Caco-2 (cell line): ENCODE measurements around the gene ARPC4. TPM values are rescaled to one million over a fixed set of nuclear protein-coding genes. Genes with fewer than 3 reads are reported as not detected.

ENCODE experiments used
- BruUV-seq: library from RNA; stranded (reverse); fragments of 400-500 nt; replicated peaks from 2 replicates; lab custom pipeline; 2021; lab: Mats Ljungman, UMichigan
- CTCF ChIA-PET: fragments of 300-600 bp; sonication (Branson Sonifier 250); formaldehyde crosslinking; loops from one replicate; lab custom pipeline; 2022; ENCODE audit warnings: antibody characterized with exemption; lab: Charles Lee
- POLR2A ChIA-PET: fragments of 300-600 bp; sonication (Branson Sonifier 250); formaldehyde crosslinking; loops from one replicate; lab custom pipeline; 2022; ENCODE audit warnings: antibody characterized with exemption; lab: Charles Lee
- DNase-seq, 2 experiments: peaks; one replicate each; pipeline versions ENCODE4 v3.0.0 to v3.0.0-alpha.2; 2020 to 2022
- H3K27me3 ChIP-seq: replicated peaks from 2 replicates; pipeline ENCODE4 v1.6.0; 2011; ENCODE audit warnings: low read length; ENCODE audit not compliant: control insufficient read depth, insufficient read depth
- H3K36me3 ChIP-seq: 2 replicates; pipeline ENCODE4 v1.5.1; 2011; ENCODE audit warnings: low read length; ENCODE audit not compliant: control insufficient read depth, insufficient read depth
- H3K4me1 ChIP-seq: fragments of 250-450 bp; sonication (Bioruptor Pico); 2 replicates; pipeline ENCODE4 v1.5.1; 2020; ENCODE audit warnings: mild to moderate bottlenecking
- H3K4me3 ChIP-seq: 2 replicates; pipeline ENCODE4 v1.5.1; 2011; ENCODE audit warnings: low read depth, mild to moderate bottlenecking, control low read depth, low read length
- H3K9me3 ChIP-seq: fragments of 250-450 bp; sonication (Bioruptor Pico); 2 replicates; pipeline ENCODE4 v1.5.1; 2020; ENCODE audit warnings: mild to moderate bottlenecking, moderate library complexity
- H3K27ac Mint-ChIP-seq: one replicate; pipeline ENCODE4 v1.8.0; 2022; ENCODE audit warnings: mixed read lengths; ENCODE audit not compliant: unreplicated experiment
- H3K27me3 Mint-ChIP-seq: one replicate; pipeline ENCODE4 v1.8.0; 2022; ENCODE audit warnings: mixed read lengths; ENCODE audit not compliant: insufficient read depth, unreplicated experiment
- H3K36me3 Mint-ChIP-seq: one replicate; pipeline ENCODE4 v1.8.0; 2022; ENCODE audit warnings: mild to moderate bottlenecking, mixed read lengths; ENCODE audit not compliant: insufficient read depth, unreplicated experiment
- H3K4me1 Mint-ChIP-seq: one replicate; pipeline ENCODE4 v1.8.0; 2022; ENCODE audit warnings: low read depth, mixed read lengths; ENCODE audit not compliant: unreplicated experiment
- H3K4me3 Mint-ChIP-seq: one replicate; pipeline ENCODE4 v1.8.0; 2022; ENCODE audit warnings: mild to moderate bottlenecking, moderate library complexity, mixed read lengths; ENCODE audit not compliant: unreplicated experiment
- H3K9me3 Mint-ChIP-seq: one replicate; pipeline ENCODE4 v1.8.0; 2022; ENCODE audit warnings: mixed read lengths; ENCODE audit not compliant: unreplicated experiment
- intact Hi-C: fragments of 100-400 bp; cut with micrococcal nuclease; formaldehyde crosslinking; loops from one replicate; pipeline ENCODE4 v1.10.0; 2022; ENCODE audit not compliant: unreplicated experiment
- total RNA-seq: library from RNA; stranded (reverse); gene quantifications from 2 replicates; pipeline ENCODE4 v1.2.3, GENCODE V29; 2022
- TF ChIP-seq, protein P1 (sequence below), 2 experiments: fragments of 200-600 bp in 1 of 2; IDR thresholded peaks; 1 replicate in 1 of 2; 2 replicates in 1 of 2; pipeline versions ENCODE4 v1.5.1 to v1.8.0; 2011 to 2022; ENCODE audit warnings: antibody characterized with exemption in 1 of 2, control low read depth in 1 of 2, inconsistent platforms in 1 of 2, low read depth in 1 of 2, low read length in 1 of 2, mild to moderate bottlenecking in 1 of 2, moderate library complexity in 1 of 2; ENCODE audit not compliant: insufficient read depth in 1 of 2, severe bottlenecking in 1 of 2, unreplicated experiment in 1 of 2

The ARPC4 gene
- total RNA-seq, 1 experiment from 2014 or later: 158 TPM

DNA sequence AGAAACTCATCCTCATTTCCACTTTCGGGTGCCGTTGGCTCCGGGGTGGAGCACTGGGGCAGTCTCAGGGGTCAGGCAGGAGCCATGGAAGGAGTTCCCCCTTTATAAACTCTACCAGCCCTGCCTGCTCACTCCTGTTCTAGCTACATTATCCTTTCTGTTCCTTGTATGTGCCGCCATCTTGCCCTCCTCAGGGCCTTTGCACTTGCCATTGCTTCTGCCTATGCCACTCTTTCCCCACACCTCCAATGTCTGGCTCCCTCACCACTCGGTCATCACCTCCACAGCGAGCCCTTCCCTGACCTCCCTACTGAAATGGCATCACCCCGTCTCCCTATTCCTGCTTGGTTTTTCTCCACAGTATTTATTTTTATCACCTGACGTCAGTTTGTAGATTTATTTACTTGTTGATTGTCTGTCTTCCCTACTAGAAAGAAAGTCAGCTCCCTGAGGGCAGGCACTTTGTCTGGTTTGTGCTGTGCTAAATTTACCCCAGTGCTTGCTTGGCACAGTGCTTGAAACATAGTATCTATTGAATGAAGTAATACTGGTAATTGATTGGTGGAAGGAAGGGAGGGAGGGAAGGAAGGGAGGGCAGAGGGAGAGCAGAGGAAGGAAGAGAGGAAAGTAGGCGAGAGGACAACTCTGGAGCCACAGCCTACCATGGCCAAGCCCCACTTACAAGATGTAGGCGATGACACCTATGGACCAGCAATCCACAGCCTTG, 31.9 kb upstream of the ARPC4 start:
- no peaks in the 10 kb centered on the region for H3K9me3 Mint-ChIP-seq
- no peaks in the 10 kb centered on the region for H3K4me1 ChIP-seq
- H3K27ac Mint-ChIP-seq: no peak overlapping the region
- no peaks in the 10 kb centered on the region for H3K4me1 Mint-ChIP-seq
- H3K36me3 Mint-ChIP-seq: peaks cover 29% of the 10 kb centered on the region
- no peaks in the 10 kb centered on the region for H3K27me3 Mint-ChIP-seq
- TF ChIP-seq, protein P1, sequence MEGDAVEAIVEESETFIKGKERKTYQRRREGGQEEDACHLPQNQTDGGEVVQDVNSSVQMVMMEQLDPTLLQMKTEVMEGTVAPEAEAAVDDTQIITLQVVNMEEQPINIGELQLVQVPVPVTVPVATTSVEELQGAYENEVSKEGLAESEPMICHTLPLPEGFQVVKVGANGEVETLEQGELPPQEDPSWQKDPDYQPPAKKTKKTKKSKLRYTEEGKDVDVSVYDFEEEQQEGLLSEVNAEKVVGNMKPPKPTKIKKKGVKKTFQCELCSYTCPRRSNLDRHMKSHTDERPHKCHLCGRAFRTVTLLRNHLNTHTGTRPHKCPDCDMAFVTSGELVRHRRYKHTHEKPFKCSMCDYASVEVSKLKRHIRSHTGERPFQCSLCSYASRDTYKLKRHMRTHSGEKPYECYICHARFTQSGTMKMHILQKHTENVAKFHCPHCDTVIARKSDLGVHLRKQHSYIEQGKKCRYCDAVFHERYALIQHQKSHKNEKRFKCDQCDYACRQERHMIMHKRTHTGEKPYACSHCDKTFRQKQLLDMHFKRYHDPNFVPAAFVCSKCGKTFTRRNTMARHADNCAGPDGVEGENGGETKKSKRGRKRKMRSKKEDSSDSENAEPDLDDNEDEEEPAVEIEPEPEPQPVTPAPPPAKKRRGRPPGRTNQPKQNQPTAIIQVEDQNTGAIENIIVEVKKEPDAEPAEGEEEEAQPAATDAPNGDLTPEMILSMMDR (IDR thresholded peaks at IDR 0.05; ENCODE audit: insufficient read depth in 1 of 2, low read depth in 1 of 2, low read length in 1 of 2, severe bottlenecking in 1 of 2, unreplicated experiment in 1 of 2): no peak
- H3K27me3 ChIP-seq: no peaks in the 10 kb centered on the region
- no TSS peak for BruUV-seq
- intact Hi-C loops: no loop called here
- H3K9me3 ChIP-seq: no peaks in the 10 kb centered on the region
- no peak for DNase-seq
- CTCF ChIA-PET: no interaction called here
- H3K36me3 ChIP-seq: no peaks in the 10 kb centered on the region; the same call in 1 of the 2 replicates
- H3K4me3 Mint-ChIP-seq: no peak overlapping the region
- POLR2A ChIA-PET: no interaction called here
- H3K4me3 ChIP-seq: no peak overlapping the region

DNA sequence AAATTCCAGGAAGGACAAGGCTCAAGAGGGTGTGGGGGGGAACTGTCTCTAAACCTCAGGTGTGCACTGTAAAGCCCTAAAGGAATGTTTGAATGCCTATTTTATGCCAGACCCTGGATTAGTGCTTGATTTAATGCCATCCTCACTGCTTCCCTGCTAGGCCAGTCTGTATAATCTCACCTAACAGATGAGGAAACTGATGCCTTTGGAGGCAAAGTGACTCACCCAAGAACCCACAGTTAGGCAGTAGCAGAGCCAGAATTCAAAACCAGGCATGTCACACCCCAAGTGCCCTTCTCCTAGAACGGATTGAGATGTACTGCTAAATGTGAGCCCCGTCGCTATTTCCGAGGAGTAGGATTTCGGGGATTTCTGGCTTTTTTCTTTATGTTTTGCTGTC, 31.0 kb upstream of the ARPC4 start:
- Mint-ChIP-seq H3K27me3 (no peaks in the 10 kb centered on the region), H3K27ac (no peak overlapping the region), H3K4me1 (no peaks in the 10 kb centered on the region), H3K36me3 (peaks cover 24% of the 10 kb centered on the region), H3K9me3 (no peaks in the 10 kb centered on the region), H3K4me3 (no peak overlapping the region)
- ChIA-PET POLR2A (no interaction called here), CTCF (no interaction called here)
- DNase-seq: no peak
- Histone ChIP-seq H3K27me3 (no peaks in the 10 kb centered on the region), H3K4me3 (no peak overlapping the region), H3K9me3 (no peaks in the 10 kb centered on the region), H3K4me1 (no peaks in the 10 kb centered on the region), H3K36me3 (no peaks in the 10 kb centered on the region; the same call in 1 of the 2 replicates)
- TF ChIP-seq, protein P1 (IDR thresholded peaks at IDR 0.05; ENCODE audit: insufficient read depth in 1 of 2, low read depth in 1 of 2, low read length in 1 of 2, severe bottlenecking in 1 of 2, unreplicated experiment in 1 of 2): no peak
- intact Hi-C loops: no loop called here
- BruUV-seq: no TSS peak

DNA sequence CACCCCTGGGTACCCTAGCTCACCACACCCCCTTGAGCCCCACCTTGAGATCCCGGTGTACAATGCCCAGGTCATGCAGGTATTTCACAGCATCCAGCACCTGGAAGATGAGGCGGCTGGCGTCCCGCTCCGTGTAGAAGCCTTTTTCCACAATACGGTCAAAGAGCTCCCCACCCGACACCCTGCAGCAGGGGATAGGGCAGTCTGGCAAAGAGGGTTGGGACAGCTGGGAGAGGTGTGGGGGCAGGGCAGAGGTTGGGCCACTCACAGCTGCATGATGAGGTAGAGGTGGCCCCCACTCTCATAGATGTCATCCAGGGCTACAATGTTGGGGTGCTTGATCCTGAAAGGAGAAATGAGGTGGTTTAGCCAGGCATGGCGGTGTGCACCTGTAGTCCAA, 30.0 kb upstream of the ARPC4 start:
- DNase-seq: no peak
- intact Hi-C loops: no loop called here
- CTCF ChIA-PET: no interaction called here
- Mint-ChIP-seq H3K4me1 (no peaks in the 10 kb centered on the region), H3K27ac (no peak overlapping the region), H3K36me3 (peaks cover 24% of the 10 kb centered on the region), H3K27me3 (no peaks in the 10 kb centered on the region), H3K9me3 (no peaks in the 10 kb centered on the region), H3K4me3 (no peak overlapping the region)
- TF ChIP-seq, protein P1 (IDR thresholded peaks at IDR 0.05; ENCODE audit: insufficient read depth in 1 of 2, low read depth in 1 of 2, low read length in 1 of 2, severe bottlenecking in 1 of 2, unreplicated experiment in 1 of 2): no peak
- Histone ChIP-seq H3K4me1 (no peaks in the 10 kb centered on the region), H3K27me3 (no peaks in the 10 kb centered on the region), H3K9me3 (no peaks in the 10 kb centered on the region), H3K4me3 (no peak overlapping the region), H3K36me3 (no peaks in the 10 kb centered on the region; the same call in none of the 2 replicates)
- BruUV-seq: no TSS peak
- POLR2A ChIA-PET: no interaction called here
